KBM-7 (cell line): ENCODE measurements around the gene NFAM1.

ENCODE experiments used
- DNase-seq: peaks from one replicate; pipeline ENCODE4 v3.0.0-alpha.2; 2015
- in situ Hi-C: fragments of 300-500 bp; cut with MboI; formaldehyde crosslinking; loops from 2 replicates; pipeline ENCODE4 v1.14.3; 2020; ENCODE audit warnings: low sequenced_read_pairs, low pct_unique_long_range_greater_than_20kb, mixed read lengths

The NFAM1 gene

GRCh38 chr22:42346722-42347121 lies 85.5 kb downstream of the NFAM1 start:
- in situ Hi-C loops = no loop called here
- no peak for DNase-seq

DNA sequence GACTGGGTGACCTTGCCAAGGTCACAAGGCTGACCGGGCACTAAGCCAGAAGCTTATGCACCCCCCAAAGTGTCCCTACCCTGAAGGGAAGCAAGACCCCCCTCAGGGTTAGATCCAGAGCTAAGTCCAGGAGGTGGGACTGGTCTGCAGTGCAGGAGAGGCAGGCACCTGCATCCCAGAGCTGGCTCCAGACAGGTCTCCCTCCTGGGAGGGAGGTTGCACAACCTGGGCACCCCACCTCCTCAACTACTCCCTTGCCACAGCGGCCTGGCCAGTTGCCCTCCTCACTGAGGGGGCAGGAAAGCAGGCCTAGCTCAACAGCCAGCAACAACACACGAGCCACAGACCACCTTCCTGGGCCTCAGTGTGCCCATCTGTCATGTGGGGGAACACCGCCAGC lies 86.7 kb downstream of the NFAM1 start:
- DNase-seq = no peak
- in situ Hi-C loops = no loop called here

DNA sequence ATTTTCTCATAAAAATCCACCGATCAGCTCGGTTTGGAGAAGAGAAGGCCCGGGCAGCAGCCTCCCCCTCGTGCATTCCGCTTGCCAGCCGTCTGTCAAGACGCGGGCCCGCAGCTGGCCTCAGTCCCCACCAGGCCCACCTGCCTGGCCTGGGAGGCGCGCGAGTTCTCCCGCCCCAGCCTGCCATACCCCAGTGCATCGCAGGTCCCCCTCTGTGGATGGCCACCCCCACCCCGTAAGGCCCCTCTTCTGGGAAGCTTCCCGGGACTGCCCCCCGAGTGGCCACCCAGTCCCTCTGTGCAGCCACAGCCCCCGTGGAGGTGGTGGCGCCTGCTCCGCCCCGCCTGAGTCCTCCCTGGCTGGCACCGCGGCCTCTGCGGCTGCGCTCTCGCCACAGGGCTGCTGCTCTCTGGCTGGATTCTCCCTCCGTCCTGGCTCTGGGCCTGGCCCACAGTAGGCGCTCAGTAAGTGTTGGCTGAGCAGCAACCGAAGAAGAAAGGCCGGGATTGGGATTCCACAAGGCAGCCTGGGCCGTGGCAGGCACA lies 87.8 kb downstream of the NFAM1 start:
- DNase-seq = no peak
- in situ Hi-C loops = no loop called here

DNA sequence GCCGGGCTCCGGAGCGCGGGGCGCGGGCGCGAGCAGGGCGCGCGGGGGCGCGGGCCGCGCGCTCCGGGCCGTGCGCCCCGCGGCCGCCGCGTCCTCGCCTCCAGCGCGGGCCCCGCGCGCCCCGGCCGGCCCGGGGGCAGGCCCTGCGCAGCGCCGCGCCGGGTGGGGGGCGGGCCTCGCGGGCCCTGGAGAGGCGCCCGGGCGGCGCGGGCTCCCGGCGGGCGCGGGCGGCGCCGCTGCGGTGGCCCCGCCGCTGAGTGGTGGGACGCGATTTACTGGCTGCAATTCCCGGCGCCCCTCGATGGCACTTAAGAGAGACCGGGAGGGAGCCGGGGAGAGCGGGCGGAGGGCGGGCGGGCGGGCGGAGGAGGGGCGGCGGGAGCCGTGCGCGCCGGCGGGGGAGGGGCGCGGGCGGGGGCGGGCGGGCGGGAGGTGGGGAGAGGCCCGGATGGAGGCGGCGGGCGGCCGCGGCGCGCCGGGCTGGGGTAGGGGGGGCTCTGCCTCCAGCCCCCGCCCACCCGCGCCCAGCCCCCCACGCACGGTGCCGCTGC lies 88.6 kb downstream of the NFAM1 start:
- DNase-seq = no peak
- in situ Hi-C loops = no loop called here

DNA sequence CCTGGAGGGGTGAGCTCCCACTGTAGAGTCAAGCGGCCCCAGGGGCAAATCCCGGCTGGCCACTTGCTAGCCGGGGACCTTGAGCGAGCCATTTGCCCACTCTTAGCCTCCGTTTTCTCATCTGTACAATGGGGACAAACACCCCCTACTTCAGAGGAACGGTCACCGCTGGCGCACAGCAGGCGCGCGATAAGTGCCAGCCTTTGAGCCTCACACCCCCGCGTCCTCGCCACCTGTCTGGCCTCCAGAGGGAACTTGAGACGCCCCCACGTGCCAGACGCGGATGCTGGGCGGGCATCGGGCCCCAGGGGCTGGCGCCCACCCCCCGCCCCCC lies 89.1 kb downstream of the NFAM1 start:
- in situ Hi-C loops = no loop called here
- DNase-seq = no peak

DNA sequence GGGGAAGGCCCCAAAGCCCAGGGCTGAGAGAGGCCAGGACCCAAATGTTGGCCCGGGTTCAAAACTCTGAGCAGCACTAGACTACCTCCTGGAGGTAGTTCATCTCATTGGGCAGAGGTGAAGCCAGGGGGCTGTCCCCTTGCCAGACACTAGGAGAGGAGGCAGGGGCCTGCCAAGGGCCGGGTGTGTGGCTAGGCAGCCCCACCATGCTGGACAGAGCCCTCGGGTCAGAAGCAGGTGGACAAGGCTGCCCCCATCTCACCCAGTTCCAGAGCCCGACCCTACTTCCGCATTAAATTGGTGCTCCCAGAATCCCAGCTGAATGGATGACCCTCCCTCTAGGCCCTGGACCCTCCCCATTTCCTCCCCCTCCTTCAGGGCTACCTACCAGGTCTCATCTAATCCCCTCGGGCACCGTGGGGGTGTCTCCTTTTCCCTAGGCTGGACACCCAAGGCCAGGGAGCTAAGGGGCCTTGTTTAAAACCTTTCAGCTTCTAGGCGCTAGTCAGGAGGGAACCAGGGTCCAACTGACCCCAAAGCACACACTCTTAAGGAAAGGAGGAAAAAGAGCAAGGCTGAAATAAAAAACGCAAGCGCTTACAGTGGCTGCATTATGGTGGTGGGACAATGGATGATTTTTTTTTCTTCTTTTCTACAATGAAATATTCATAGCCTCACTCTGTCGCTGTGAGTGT lies 89.6 kb downstream of the NFAM1 start:
- in situ Hi-C loops = no loop called here
- DNase-seq = no peak

DNA sequence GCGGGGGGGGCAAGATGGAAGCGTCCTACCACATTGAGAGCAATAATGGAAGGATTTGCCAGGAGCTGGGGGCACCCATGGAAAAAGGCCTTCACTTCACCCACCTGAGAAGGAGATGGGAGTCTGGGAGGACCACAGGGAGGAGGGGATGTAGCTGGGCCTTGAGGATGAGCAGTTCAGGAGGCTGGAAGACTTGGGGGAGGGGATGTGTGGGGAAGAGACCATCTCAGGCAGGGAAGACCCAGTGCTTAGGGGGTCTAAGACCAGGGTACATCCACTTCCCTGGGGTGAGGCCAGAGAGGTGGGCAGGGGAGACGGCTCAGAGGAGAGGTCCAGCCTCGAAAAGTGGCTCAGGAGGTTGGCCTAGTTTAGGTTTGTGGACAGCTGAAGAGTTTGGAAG lies 90.4 kb downstream of the NFAM1 start:
- DNase-seq = no peak
- in situ Hi-C loops = no loop called here

GRCh38 chr22:42340829-42341383 lies 91.3 kb downstream of the NFAM1 start:
- no peak for DNase-seq
- in situ Hi-C loops = no loop called here

DNA sequence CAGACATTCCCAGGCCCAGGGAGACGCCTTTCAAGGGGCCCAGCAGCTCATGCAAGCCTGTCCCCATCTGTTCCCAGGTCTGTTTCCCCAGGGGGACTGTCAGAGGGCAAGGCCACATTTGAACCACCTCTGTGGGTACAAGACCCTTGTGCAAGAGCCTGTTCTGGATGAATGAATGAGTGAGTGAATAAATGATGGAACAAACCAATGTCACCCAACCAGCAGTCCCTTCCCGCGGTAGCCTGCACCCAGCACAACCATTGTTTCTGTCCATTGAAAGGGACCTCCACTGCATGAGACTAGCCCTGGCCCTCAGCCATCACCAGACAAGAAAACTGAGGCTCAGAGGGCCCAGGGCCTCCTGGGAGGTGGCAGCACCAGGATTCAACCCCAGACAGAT lies 92.1 kb downstream of the NFAM1 start:
- no peak for DNase-seq
- in situ Hi-C loops = no loop called here

GRCh38 chr22:42338479-42338878 lies 93.7 kb downstream of the NFAM1 start:
- in situ Hi-C loops = no loop called here
- no peak for DNase-seq

DNA sequence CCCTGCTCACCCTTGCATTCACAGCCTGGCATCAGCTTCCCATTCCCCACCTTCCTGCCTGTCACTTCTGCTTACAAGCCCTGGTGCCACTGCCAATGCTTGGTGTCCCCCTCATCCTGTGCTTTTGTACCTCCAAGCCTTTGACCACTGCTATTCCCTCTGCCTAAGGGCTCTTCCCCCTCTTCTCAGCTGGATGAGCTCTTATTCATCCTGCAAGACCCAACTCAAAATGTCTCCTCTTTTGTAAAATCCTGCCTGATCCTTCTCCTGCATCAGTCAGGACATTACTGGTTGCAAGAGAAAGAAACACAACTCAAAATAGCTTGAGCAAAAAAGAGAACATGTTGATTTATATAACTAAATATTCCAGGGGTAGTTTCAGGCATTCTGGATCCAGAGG lies 94.8 kb downstream of the NFAM1 start:
- no peak for DNase-seq
- in situ Hi-C loops = no loop called here

GRCh38 chr22:42336527-42337227 lies 95.5 kb downstream of the NFAM1 start:
- DNase-seq = no peak
- in situ Hi-C loops = no loop called here

GRCh38 chr22:42335839-42336378 lies 96.3 kb downstream of the NFAM1 start:
- in situ Hi-C loops = no loop called here
- no peak for DNase-seq

- in situ Hi-C loops = no loop called here
- no peak for DNase-seq
Measured at GRCh38 chr22:42334875-42335512, 97.2 kb downstream of the NFAM1 start.

- DNase-seq = no peak
- in situ Hi-C loops = no loop called here
Measured at GRCh38 chr22:42333544-42333943, 98.7 kb downstream of the NFAM1 start.

DNA sequence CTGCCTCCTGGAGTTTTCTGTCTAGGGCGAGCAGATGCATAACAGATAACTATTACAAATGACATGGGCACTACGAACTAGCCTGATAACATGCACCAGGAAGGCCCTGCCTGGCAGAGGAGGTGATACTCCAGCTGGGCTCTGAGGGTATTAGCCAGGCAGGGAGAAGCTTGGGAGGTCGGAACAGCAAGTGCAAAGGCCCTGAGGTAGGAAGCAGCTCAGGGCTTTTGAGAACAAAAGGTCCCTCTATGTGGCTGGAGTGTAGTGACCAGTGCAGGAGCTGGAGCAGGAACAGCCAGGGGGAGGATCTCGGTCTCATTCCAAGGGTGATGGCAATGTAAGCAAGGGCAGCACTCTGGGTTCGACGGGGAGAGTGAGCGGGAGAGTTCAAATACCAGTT lies 100.1 kb downstream of the NFAM1 start:
- in situ Hi-C loops = no loop called here

DNA sequence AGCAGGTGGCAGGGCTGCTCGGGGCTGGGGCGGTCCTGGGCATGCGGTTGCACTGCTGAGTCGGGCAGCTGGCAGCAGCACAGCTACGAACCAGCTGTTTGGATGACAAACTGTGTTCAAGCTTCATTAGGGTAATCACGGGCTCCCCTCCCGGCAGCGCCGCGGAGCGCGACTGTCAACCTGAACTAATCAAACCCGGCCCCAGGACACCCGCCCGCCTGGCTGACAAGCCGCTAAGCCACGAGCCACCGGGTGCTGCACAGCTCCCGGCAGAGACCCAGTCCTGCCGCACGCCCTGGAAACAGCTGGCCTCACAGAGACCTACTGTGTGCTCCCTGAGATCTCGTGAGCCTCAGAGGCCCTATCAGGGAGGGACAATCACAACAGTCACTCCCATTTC lies 101.2 kb downstream of the NFAM1 start:
- in situ Hi-C loops = no loop called here
- peak; percentile 23 for DNase-seq

More for the DNA sequence above, 100.1 kb downstream of the NFAM1 start:
- DNase-seq = no peak
